ENCODE data around the gene AICDA. TPM values are rescaled to one million over a fixed set of nuclear protein-coding genes. Genes with fewer than 3 reads are reported as not detected.
A peak's percentile ranks its signal among the peaks of the same experiment; 100 is the strongest.

Gene AICDA
- total RNA-seq, result not detected

- 60 to 75% methylated on average over 2 of the region's 2 CpGs for WGBS, 2 donors
- TF ChIP-seq POLR2A (IDR thresholded peaks at IDR 0.05), result no peak
- no peak for TF ChIP-seq CTCF (IDR thresholded peaks at IDR 0.05)
- no peak within 1 kb of the TSS for H3K4me3 ChIP-seq (ENCODE audit: low read depth, poor library complexity, severe bottlenecking)
- DNase-seq (ENCODE audit: low spot score in 2 of 2), result no peak
- intact Hi-C loops (cut with DNase I; ENCODE audit: low total_unique reads), result no loop called here
Measured at GRCh38 chr12:8612629-8613028, at the start of gene AICDA. TSS of gene AICDA (minus strand) at chr12:8612859. CDS start at chr12:8612767, 92 bp downstream.

- intact Hi-C loops (cut with DNase I; ENCODE audit: low total_unique reads), result no loop called here
- 52 to 53% methylated on average over 3 of the region's 3 CpGs for WGBS, 2 donors
- no peak for DNase-seq (ENCODE audit: low spot score in 2 of 2)
- no peak overlapping the region for H3K4me3 ChIP-seq (ENCODE audit: low read depth, poor library complexity, severe bottlenecking)
- TF ChIP-seq CTCF (IDR thresholded peaks at IDR 0.05) (no peak), POLR2A (IDR thresholded peaks at IDR 0.05) (no peak)
Measured at GRCh38 chr12:8661751-8662150, 49.1 kb upstream of the AICDA start.

- no peak for TF ChIP-seq CTCF (IDR thresholded peaks at IDR 0.05)
- intact Hi-C loops (cut with DNase I; ENCODE audit: low total_unique reads), result no loop called here
- 67 to 71% methylated on average over 3 of the region's 3 CpGs for WGBS, 2 donors
- no peak overlapping the region for H3K4me3 ChIP-seq (ENCODE audit: low read depth, poor library complexity, severe bottlenecking)
- no peak for DNase-seq (ENCODE audit: low spot score in 2 of 2)
Measured at GRCh38 chr12:8661016-8661415, 48.4 kb upstream of the AICDA start.

GRCh38 chr12:8658346-8658745 lies 45.7 kb upstream of the AICDA start:
- no peak for TF ChIP-seq CTCF (IDR thresholded peaks at IDR 0.05)
- no peak for TF ChIP-seq POLR2A (IDR thresholded peaks at IDR 0.05)
- intact Hi-C loops (cut with DNase I; ENCODE audit: low total_unique reads), result no loop called here
- 20 to 26% methylated on average over 1 of the region's 1 CpG for WGBS, 2 donors

GRCh38 chr12:8655421-8655820 lies 42.8 kb upstream of the AICDA start:
- 79 to 81% methylated on average over 6 of the region's 6 CpGs for WGBS, 2 donors
- intact Hi-C loops (cut with DNase I; ENCODE audit: low total_unique reads), result no loop called here
- no peak overlapping the region for H3K4me3 ChIP-seq (ENCODE audit: low read depth, poor library complexity, severe bottlenecking)
- TF ChIP-seq POLR2A (IDR thresholded peaks at IDR 0.05) (no peak), CTCF (IDR thresholded peaks at IDR 0.05) (no peak)
- DNase-seq (ENCODE audit: low spot score in 2 of 2), result no peak

More at GRCh38 chr12:8658346-8658745, 45.7 kb upstream of the AICDA start:
- DNase-seq (ENCODE audit: low spot score in 2 of 2), result no peak
- H3K4me3 ChIP-seq (ENCODE audit: low read depth, poor library complexity, severe bottlenecking), result no peak overlapping the region

- TF ChIP-seq CTCF (IDR thresholded peaks at IDR 0.05) (no peak), POLR2A (IDR thresholded peaks at IDR 0.05) (no peak)
- WGBS, 2 donors, result 86 to 89% methylated on average over 8 of the region's 8 CpGs
- DNase-seq (ENCODE audit: low spot score in 2 of 2), result peak in 1 of 2 donors; percentile 74
- intact Hi-C loops (cut with DNase I; ENCODE audit: low total_unique reads), result no loop called here
- H3K4me3 ChIP-seq (ENCODE audit: low read depth, poor library complexity, severe bottlenecking), result no peak overlapping the region
Measured at GRCh38 chr12:8648576-8649205, 36.0 kb upstream of the AICDA start.
